DMS 273 (cell line): ENCODE data around the gene CASP7.
A peak's percentile ranks its signal among the peaks of the same experiment; 100 is the strongest.

Experiments used
- DNase-seq: peaks from one replicate; lab custom pipeline; 2025; ENCODE audit not compliant: unreplicated experiment; lab: John Stamatoyannopoulos, UW

The CASP7 gene

GRCh38 chr10:113711142-113711541 lies 31.4 kb downstream of the CASP7 start:
- no peak for DNase-seq

DNA sequence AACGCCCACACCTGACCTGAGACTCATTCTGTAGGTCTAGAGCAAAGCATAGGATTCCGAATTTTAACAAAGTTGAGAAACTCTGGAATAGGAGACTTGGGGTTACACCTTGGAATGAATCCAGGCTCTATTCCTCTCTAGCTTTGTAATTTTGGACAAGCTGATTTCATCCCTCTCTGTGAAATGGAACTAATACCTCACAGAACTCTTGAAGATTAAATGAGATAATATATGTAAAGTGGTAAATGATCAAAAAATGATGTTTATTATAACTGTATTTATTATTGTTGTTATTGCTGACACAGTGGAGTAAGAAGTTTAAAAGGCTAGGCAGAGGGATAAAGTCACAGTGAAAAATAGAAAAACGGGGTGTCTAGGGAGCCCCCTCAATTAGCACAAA lies 32.3 kb downstream of the CASP7 start:
- no peak for DNase-seq

- no peak for DNase-seq
These were observed 33.3 kb downstream of the CASP7 start for GRCh38 chr10:113712755-113713639.

- no peak for DNase-seq
These were observed 33.9 kb downstream of the CASP7 start for GRCh38 chr10:113713640-113713982.

- DNase-seq, result no peak
These were observed 36.6 kb downstream of the CASP7 start for GRCh38 chr10:113716109-113716910.

DNA sequence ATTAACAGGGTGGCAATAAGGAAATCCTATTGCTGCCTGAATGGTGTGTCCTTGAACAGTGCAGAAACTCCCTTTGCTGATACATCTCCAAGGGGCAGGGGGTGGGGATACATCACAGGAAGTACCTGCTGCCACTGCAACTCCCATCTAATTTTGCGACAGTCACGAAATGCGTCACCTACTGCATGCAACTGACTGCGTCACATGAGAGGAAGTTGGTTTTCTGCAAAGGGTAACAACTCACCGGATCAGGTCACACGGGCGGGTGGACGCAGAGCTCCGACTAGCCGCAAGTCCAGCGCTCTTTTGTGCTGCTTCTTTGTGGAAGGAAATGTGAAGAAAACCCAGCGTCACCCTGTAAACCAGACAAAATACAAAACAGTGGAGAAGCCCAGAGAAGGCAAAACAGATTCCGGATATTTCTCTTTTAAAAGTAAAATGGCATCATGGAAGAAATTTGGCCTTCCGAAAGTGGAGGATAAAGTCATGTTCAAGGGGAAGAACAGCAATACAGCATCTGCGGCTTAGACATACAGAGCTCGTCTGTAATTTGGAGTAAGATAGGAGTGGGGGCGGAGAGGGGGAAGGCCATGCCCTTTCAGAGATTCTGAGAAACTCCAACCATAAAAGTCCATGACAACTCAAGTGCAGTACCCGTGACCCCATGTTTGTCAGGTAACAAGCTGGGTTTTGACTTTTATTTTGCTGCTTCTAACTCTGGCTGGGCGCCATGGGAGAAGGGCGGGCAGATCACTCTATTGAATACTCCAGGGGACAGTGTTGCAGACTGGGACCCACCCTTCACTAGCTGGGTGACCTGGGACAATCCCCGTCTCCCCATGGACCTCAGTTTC lies 39.5 kb downstream of the CASP7 start:
- DNase-seq, result no peak

- DNase-seq, result no peak
These were observed 40.7 kb downstream of the CASP7 start for GRCh38 chr10:113720386-113720785.

GRCh38 chr10:113732160-113732881 lies 52.6 kb downstream of the CASP7 start:
- DNase-seq, result no peak

DNA sequence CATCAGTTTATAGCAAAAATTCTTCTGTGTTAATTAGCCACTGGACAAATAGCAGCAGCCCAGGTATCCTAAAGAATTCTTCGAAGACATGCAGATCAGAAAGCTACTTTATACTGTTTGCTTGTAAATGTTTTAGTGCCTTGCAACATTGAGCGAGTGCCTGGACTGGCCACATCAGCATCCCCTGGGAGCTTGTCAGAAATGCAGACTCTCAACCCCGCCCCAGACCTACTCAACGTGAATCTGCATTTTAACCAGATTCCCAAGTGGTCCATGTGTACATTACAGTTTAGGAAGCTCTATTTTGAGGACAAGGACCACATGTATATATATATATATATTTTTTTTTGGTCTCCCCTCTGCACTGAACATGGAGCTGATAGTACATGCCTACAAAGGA lies 53.3 kb downstream of the CASP7 start:
- no peak for DNase-seq

GRCh38 chr10:113733635-113734034 lies 53.9 kb downstream of the CASP7 start:
- no peak for DNase-seq

DNA sequence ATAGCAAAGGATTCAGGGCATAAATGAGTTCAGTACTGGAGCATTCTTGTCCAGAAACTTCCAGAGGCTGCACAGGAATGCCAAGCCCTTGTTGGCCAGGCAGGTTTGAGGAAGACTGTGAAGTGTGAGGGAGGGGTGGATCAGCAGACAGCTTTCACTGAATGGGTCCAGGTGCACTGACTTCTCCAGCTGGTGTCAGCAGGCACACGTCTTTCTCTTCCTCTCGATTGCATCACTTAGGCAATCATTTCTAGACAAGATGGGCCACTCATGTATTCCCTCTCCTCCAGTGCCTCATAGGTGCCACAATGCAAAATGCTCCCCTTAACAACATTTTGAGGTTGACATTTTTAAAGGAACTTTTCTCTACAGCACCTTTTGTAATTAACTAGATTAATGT lies 56.2 kb downstream of the CASP7 start:
- peak; percentile 34 for DNase-seq

GRCh38 chr10:113736576-113736975 lies 56.9 kb downstream of the CASP7 start:
- no peak for DNase-seq

DNA sequence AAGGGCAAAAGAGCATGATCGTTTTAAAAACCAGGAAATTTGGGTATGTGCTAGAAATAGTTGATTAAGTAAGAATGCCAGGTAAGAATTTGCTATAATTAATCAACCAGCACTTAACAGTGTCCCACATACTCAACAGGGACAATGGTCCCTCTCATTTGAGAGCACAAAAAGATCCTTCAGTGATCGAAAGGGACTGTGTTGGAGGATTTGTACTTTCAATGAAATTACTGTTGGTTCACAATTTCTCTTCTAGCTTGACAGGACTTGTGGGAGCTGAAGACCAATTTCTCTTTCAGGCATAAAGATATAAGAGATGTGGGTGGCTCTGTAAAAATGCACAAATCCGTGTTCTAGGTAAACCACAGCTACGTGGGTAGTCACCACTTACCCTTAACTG lies 59.3 kb downstream of the CASP7 start:
- no peak for DNase-seq

- no peak for DNase-seq
These were observed 59.9 kb downstream of the CASP7 start for GRCh38 chr10:113739577-113739976.

- DNase-seq, result no peak
These were observed 61.1 kb downstream of the CASP7 start for GRCh38 chr10:113740850-113741249.

DNA sequence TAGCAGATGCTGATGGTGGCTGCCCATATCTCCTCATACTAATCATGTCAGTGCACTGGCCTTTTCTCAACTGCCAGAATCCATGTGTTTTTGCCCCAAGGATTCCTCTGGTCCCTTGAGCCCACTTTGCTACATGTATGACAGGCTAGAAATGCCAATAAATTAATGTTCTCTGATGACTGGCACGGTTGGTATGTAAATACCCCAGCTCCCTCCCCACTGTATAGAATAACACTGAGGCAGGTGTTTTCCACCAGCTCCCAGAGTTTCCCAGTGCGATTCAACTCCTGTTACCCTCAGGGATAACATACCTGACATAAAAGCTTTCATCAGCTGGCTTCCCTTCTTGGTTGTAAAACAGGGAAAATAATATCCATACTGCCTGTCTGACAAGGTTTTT lies 62.8 kb downstream of the CASP7 start:
- no peak for DNase-seq

- DNase-seq, result no peak
These were observed 63.9 kb downstream of the CASP7 start for GRCh38 chr10:113743594-113743993.

- DNase-seq, result no peak
These were observed 65.7 kb downstream of the CASP7 start for GRCh38 chr10:113745374-113745773.

- DNase-seq, result no peak
These were observed 66.7 kb downstream of the CASP7 start for GRCh38 chr10:113746217-113746957.

- no peak for DNase-seq
These were observed 71.5 kb downstream of the CASP7 start, which contains the start of gene PLEKHS1 for GRCh38 chr10:113751181-113751732. Gene PLEKHS1 (plus strand): TSS chr10:113751682. CDS start chr10:113755278, 3,596 bp downstream.
